ENCODE measurements around the gene PPP1R10. TPM values are rescaled to one million over a fixed set of nuclear protein-coding genes. Genes with fewer than 3 reads are reported as not detected.

PPP1R10 gene
- total and polyA plus RNA-seq, 2 of the 13 experiments (the other 11 are each of a cell fraction or from before 2014, with no cell fraction given): 26.3 to 38.4 TPM

DNA sequence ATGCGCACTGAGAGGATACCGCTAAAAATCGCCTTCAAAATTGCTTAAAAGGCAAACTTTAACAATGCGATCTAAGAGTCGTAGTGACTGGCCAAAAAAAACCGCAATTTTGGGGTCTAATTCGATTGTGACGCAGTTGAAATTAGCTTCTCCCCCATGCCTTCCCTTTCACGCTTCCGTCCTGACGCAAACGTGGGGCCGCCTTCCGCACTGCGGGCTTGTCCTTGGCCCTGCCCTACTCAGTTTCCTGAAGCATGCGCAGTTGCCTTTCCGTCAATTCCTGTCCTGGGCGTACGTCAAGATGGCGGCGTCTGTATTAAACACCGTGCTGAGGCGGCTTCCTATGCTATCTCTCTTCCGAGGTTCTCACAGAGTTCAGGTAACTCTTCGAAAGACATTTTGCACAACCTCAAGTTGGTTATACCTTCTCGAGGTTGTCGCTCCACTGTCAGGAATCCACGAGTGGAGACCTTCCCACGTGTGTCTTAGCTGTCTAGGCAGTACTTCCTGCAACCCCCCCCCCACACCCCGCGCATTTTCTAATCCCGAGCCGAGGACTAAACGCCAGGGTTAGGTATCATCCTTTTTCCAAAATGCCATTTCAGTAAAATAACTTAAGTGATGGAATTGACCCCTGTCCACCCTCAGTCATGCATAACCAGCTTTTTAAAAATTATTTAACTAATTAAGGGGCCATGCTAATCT, 674 bp upstream of the PPP1R10 start, which contains the start of gene MRPS18B (continued):
- no peak for TF ChIP-seq ZNF768 (CRISPR knock-in tag; IDR thresholded peaks at IDR 0.05)
- TF ChIP-seq ZNF703 (CRISPR knock-in tag; IDR thresholded peaks at IDR 0.05; ENCODE audit: borderline replicate concordance): no peak
- TF ChIP-seq GATAD1 (CRISPR knock-in tag; IDR thresholded peaks at IDR 0.05): peak; percentile 88
- TF ChIP-seq NFYB (CRISPR knock-in tag; IDR thresholded peaks at IDR 0.05): peak; percentile 42; the same call in 1 of the 2 replicates
- TF ChIP-seq DR1 (CRISPR knock-in tag; IDR thresholded peaks at IDR 0.05): peak; percentile 68
- TF ChIP-seq ZNF12 (CRISPR knock-in tag; IDR thresholded peaks at IDR 0.05): no peak
- no peak for TF ChIP-seq ZNF615 (CRISPR knock-in tag; IDR thresholded peaks at IDR 0.05; ENCODE audit: borderline replicate concordance)
- peak; percentile 67; the same call in 1 of the 2 replicates for TF ChIP-seq SIN3B (IDR thresholded peaks at IDR 0.05; ENCODE audit: low read length)
- TF ChIP-seq BORCS8-MEF2B (CRISPR knock-in tag; IDR thresholded peaks at IDR 0.05): peak; percentile 88; the same call in 1 of the 2 replicates
- no peak for TF ChIP-seq ZNF296 (CRISPR knock-in tag; conservative IDR thresholded peaks at IDR 0.05)
- no peak for TF ChIP-seq U2AF2 (IDR thresholded peaks at IDR 0.05; ENCODE audit: low read depth, low read length)
- TF ChIP-seq ZMAT5 (CRISPR knock-in tag; IDR thresholded peaks at IDR 0.05; ENCODE audit: borderline replicate concordance, low read depth): no peak
- no peak; the same call in 1 of the 2 replicates for TF ChIP-seq SIX1 (CRISPR knock-in tag; IDR thresholded peaks at IDR 0.05; ENCODE audit: borderline replicate concordance)
- no peak for TF ChIP-seq TCF12 (IDR thresholded peaks at IDR 0.05)
- 0 out of 2 replicates have a peak, but pooled peaks have one; percentile 18 for TF ChIP-seq TCF12 (CRISPR knock-in tag; IDR thresholded peaks at IDR 0.05)
- TF ChIP-seq ZNF142 (CRISPR knock-in tag; IDR thresholded peaks at IDR 0.05): no peak; the same call in none of the 2 replicates
- TF ChIP-seq GPN1 (CRISPR knock-in tag; IDR thresholded peaks at IDR 0.05; ENCODE audit: borderline replicate concordance): no peak
- TF ChIP-seq ZNF432 (CRISPR knock-in tag; IDR thresholded peaks at IDR 0.05; ENCODE audit: borderline replicate concordance): no peak
- no peak for TF ChIP-seq MIER3 (CRISPR knock-in tag; IDR thresholded peaks at IDR 0.05; ENCODE audit: borderline replicate concordance)
- TF ChIP-seq HCFC1 (IDR thresholded peaks at IDR 0.05; ENCODE audit: low read depth, low read length): 0 out of 2 replicates have a peak, but pooled peaks have one; percentile 10
- TF ChIP-seq ZNF546 (CRISPR knock-in tag; conservative IDR thresholded peaks at IDR 0.05): peak; percentile 20; the same call in 1 of the 2 replicates
- TF ChIP-seq, protein P1, sequence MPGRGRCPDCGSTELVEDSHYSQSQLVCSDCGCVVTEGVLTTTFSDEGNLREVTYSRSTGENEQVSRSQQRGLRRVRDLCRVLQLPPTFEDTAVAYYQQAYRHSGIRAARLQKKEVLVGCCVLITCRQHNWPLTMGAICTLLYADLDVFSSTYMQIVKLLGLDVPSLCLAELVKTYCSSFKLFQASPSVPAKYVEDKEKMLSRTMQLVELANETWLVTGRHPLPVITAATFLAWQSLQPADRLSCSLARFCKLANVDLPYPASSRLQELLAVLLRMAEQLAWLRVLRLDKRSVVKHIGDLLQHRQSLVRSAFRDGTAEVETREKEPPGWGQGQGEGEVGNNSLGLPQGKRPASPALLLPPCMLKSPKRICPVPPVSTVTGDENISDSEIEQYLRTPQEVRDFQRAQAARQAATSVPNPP (CRISPR knock-in tag; IDR thresholded peaks at IDR 0.05): peak; percentile 52; the same call in 1 of the 2 replicates
- peak; percentile 79; the same call in 1 of the 2 replicates for TF ChIP-seq ZFP90 (CRISPR knock-in tag; IDR thresholded peaks at IDR 0.05; ENCODE audit: borderline replicate concordance)
- TF ChIP-seq U2AF1 (optimal IDR thresholded peaks at IDR 0.05; ENCODE audit: low read depth, low read length): no peak
